WERI-Rb-1 (cell line): Measurements from ENCODE around the gene PM20D1.

ENCODE experiments used
- DNase-seq: peaks from one replicate; pipeline ENCODE4 v3.0.0-alpha.2; 2020
- H3K27ac ChIP-seq: fragments of 250-450 bp; sonication (Bioruptor Pico); 2 replicates; pipeline ENCODE4 v1.5.1; 2020; ENCODE audit warnings: mild to moderate bottlenecking, moderate library complexity
- H3K27me3 ChIP-seq: fragments of 250-450 bp; sonication (Bioruptor Pico); 2 replicates; pipeline ENCODE4 v1.5.1; 2021; ENCODE audit warnings: mild to moderate bottlenecking, low read depth, moderate library complexity; ENCODE audit not compliant: insufficient read depth, severe bottlenecking
- H3K36me3 ChIP-seq: fragments of 250-450 bp; sonication (Bioruptor Pico); 2 replicates; pipeline ENCODE4 v1.5.1; 2020; ENCODE audit warnings: mild to moderate bottlenecking, moderate library complexity
- H3K4me3 ChIP-seq: 2 replicates; pipeline ENCODE4 v1.5.1; 2011; ENCODE audit warnings: low read depth, mild to moderate bottlenecking, control low read depth, low read length
- H3K9me3 ChIP-seq: fragments of 250-450 bp; sonication (Bioruptor Pico); 2 replicates; pipeline ENCODE4 v1.5.1; 2021; ENCODE audit warnings: mild to moderate bottlenecking, moderate library complexity; ENCODE audit not compliant: severe bottlenecking
- CTCF ChIP-seq: IDR thresholded peaks from 2 replicates; pipeline ENCODE4 v1.5.1; 2011; ENCODE audit warnings: low read depth, mild to moderate bottlenecking, control low read depth, inconsistent platforms, low read length

Gene PM20D1

GRCh38 chr1:205822397-205822796 is 27.5 kb downstream of the PM20D1 start:
- no peak for TF ChIP-seq CTCF
- Histone ChIP-seq H3K36me3 (no peaks in the 10 kb centered on the region), H3K9me3 (no peaks in the 10 kb centered on the region), H3K27ac (no peak overlapping the region), H3K4me3 (no peak overlapping the region), H3K27me3 (no peaks in the 10 kb centered on the region)
- no peak for DNase-seq

DNA sequence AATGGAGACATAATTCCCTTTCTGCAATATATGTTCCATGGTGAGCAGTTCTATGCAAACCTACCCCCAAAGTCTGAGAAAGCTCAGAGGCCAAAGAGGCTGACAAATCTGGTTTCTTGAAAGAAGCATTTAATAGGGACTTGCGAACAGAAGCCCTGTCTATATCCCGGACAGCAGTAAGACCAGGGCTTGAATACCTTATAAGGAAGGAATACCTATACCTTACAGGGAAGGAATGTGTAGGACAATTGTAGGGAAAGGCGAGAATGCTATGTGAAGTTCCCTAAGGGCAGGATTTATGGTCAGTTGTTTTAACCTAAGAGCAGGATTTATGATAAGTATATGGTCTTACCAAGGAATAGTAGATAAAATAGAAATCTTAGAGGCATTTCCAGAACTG is 31.9 kb downstream of the PM20D1 start:
- TF ChIP-seq CTCF: no peak
- no peak for DNase-seq
- Histone ChIP-seq H3K9me3 (no peaks in the 10 kb centered on the region), H3K27me3 (no peaks in the 10 kb centered on the region), H3K36me3 (no peaks in the 10 kb centered on the region), H3K27ac (no peak overlapping the region), H3K4me3 (no peak overlapping the region)

- TF ChIP-seq CTCF: no peak
- no peaks in the 10 kb centered on the region for H3K9me3 ChIP-seq
- no peaks in the 10 kb centered on the region for H3K27me3 ChIP-seq
- H3K4me3 ChIP-seq: no peak overlapping the region
- H3K27ac ChIP-seq: no peak overlapping the region
- no peaks in the 10 kb centered on the region; the same call in 1 of the 2 replicates for H3K36me3 ChIP-seq
- DNase-seq: no peak
These were observed 32.6 kb downstream of the PM20D1 start for GRCh38 chr1:205817364-205817763.

GRCh38 chr1:205813755-205814058 is 36.2 kb downstream of the PM20D1 start:
- no peak for DNase-seq
- Histone ChIP-seq H3K27me3 (no peaks in the 10 kb centered on the region), H3K9me3 (no peaks in the 10 kb centered on the region), H3K4me3 (peak overlapping the region; percentile 77), H3K36me3 (peaks cover 23% of the 10 kb centered on the region), H3K27ac (peak overlapping the region; percentile 88)
- TF ChIP-seq CTCF: no peak

GRCh38 chr1:205812878-205813754 is 36.8 kb downstream of the PM20D1 start, which contains the start of gene SLC41A1:
SLC41A1 (minus strand) TSS chr1:205813198; CDS start chr1:205810441, 2,757 bp downstream.
- peak within 1 kb of the TSS; percentile 77 for H3K4me3 ChIP-seq
- peaks cover 29% of the 10 kb centered on the region for H3K36me3 ChIP-seq
- H3K9me3 ChIP-seq: no peaks in the 10 kb centered on the region
- H3K27me3 ChIP-seq: no peaks in the 10 kb centered on the region
- peak within 1 kb of the TSS; percentile 88 for H3K27ac ChIP-seq
- peak; percentile 99 for DNase-seq
- TF ChIP-seq CTCF: no peak
